RKO (cell line): ENCODE measurements around the gene RCN1.
"Not testable (repeated sequence)": the region's sequence is repeated elsewhere in the genome, so short reads cannot be mapped to it uniquely, and the experiment has no call there.

Experiments used
- DNase-seq: peaks from one replicate; pipeline ENCODE4 v3.0.0-alpha.2; 2016; ENCODE audit warnings: low spot score

Gene RCN1

GRCh38 chr11:32113200-32113919, 22.5 kb downstream of the RCN1 start:
- DNase-seq = no peak

DNA sequence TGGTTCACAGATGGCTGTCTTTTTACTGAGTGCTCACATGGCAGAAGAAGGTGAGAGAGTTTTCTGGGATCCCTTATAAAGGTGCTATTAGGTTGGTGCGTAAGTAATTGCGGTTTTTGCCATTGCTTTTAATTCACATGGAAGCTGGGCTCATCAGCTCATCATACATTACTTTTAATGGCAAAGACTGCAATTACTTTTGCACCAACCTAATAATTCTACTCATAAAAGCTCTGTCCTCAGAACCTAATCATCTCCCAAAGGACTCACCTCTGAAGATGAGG, 23.0 kb downstream of the RCN1 start:
- no peak for DNase-seq

- no peak for DNase-seq
Observed at GRCh38 chr11:32115446-32115845, 24.6 kb downstream of the RCN1 start.

DNA sequence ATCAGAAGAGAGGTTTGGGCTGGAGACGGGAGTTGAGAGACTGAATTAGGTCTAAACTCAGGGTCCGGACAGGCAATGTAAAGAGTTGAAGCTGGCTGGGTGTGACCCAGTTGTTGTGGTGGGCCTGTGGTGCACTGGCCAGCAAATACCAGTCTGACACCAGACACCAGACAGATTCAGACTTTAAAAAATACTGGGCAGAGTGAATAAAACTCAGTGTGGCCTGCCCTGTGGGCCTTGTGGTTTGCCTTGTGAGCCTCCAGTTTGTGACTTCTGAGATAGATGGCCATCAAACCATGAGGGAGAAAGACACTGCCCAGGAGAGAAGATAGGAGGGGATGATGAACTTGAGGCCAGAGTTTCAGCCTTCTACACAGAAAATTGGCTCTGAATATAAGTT, 25.8 kb downstream of the RCN1 start:
- no peak for DNase-seq

- peak; percentile 51 for DNase-seq
Observed at GRCh38 chr11:32118025-32118974, 27.4 kb downstream of the RCN1 start.

DNA sequence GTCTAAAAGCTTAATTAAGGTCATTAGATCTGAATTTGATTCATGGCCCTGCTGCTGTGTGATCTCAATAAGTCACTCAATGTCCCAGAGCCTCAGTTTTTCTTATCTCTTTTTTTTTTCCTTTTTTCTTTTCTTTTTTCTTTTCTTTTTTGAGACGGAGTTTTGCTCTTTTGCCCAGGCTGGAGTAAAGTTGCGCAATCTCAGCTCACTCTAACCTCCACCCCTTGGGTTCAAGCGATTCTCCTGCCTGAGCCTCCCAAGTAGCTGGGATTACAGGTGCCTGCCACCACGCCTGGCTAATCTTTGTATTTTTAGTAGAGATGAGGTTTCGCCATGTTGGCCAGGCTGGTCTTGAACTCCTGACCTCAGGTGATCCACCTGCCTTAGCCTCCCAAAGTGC, 28.3 kb downstream of the RCN1 start:
- not testable (repeated sequence) for DNase-seq

DNA sequence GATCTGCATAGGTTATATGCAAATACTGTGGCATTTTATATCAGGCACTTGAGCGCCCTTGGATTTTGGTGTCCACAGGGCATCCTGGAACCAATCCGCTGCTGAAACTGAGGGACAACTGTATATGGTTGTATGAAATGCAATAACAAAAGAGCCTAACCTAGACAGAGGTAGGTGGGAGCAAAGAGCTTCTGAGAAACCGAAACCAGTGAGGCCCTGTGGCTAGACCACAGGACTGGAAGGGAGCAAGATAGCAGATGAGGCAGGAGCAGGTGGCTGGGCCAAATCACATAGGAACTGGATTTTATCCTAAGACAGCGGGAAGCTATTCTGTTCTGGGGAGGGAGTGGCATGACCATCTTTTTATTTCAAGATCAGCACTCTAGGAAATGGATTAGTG, 30.1 kb downstream of the RCN1 start:
- no peak for DNase-seq

GRCh38 chr11:32122200-32122599, 31.3 kb downstream of the RCN1 start:
- no peak for DNase-seq

DNA sequence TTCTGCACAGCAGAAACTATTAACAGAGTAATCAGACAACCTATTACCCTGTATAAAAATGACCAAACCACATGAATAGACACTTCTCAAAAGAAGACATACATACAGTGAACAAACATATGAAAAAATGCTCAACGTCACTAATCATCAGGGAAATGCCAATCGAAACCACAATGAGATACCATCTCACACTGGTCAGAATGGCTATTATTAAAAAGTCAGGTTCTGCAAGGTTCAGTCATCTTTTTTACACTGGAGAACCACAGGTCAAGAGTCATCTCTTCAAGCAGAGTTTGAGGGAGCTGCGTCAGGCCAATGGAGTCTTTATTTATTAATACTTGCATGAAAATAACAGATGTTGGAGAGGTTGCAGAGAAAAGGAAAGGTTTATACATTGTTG, 40.4 kb downstream of the RCN1 start:
- DNase-seq = no peak

DNA sequence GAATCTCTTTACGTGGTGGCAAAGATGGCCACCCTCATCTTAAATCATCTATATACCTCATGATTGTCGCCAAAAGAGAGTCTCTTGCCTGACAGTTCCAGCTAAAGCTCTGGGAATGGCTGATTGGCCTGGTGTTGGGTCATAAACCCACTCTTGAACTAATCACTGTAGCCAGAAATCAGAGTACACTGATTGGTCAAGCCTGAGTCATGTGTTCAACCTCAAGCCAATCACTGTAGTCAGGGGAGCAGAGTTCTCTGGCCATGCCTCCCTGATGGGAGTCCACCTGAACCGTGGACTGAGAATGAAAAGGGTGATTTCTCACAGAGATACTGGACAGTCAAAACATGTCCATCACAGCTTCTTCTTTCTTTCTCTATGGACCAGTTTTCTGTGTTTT, 45.8 kb downstream of the RCN1 start:
- DNase-seq = peak; percentile 3

DNA sequence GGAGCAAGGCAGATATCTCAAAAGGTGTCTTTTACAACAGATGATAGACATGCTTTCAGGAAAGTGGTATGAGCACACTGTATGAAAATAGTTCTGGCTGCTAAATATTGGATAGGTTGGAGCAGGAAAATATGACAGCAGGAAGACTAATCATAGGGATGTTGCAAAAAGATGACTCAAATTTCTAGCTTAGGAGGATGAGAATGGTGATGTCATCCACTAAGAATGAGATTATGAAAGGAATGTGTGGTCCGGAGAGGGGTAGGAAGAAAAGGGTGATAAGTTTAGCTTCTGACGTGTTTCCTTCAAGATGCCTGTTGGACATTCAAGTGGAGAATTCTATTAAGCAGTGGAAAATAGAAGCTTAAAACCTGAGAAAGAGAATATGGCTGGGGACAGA, 46.4 kb downstream of the RCN1 start:
- peak; percentile 88 for DNase-seq

DNA sequence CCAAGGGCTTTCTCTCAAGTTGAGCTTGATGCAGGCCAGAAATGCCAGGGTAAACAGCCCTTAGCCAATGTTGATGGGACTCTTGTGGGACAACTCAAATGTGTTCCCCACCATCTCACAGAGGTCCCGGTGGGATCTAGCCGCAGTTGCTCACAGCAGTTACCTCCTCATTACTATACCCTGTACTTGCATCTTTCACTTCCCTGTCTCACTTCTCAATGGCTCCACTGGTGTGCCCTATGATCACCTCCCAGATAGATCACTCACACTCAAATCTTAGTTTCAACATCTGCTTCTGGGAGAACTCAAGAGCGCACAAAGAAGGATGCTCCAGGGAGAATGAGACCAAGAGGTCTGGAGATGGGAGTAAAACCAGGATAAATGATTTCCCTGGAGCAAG, 47.0 kb downstream of the RCN1 start:
- DNase-seq = no peak

DNA sequence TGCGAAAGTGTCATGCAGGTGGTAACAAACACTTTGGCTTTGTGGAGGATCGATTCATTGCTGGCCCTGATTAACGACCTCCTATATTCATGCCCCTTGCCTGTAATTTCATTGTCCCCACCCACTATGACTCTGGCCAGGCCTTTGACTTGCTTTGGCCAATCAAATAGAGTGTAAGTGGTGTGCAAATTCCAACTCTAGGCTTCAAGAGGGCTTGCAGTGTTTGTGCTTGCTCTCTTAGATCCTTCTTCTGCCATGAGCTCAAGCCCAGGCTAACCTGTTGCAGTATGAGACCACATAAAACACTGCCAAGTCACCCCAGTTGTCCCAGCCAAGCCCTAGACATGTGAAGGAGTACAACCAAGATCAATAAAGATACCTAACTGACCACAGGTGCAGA, 48.0 kb downstream of the RCN1 start:
- no peak for DNase-seq

DNA sequence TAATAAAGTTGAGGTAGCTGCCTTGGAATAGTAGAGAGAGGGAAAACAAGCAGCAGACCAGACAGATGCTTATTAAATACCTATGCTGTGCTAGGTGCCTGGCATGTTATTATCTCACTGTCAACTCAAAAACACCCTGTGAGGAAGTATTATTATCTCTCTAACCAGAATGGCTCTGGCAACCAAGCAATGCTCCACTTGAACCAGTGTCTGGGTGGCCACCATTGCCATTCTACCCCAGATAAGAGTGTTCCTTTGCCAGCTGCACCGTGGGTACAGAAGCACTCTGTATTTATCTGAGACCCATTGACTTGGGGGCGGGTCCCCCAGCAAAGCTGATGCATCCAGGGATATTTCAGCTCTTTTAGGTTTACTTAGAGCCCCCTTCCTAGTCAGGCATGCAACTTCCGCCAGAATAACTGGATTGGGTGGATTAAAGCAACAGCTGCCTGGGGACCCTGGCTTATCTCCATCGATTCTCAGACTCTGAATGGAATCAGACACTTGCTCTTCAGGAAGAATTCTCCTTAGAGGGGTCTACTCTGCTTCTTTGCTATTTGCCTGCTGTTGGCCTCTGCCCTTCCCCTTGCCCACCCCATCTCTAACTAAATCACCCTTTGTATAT, 49.1 kb downstream of the RCN1 start:
- DNase-seq = no peak

- DNase-seq = no peak
Observed at GRCh38 chr11:32141745-32142546, 51.1 kb downstream of the RCN1 start.

DNA sequence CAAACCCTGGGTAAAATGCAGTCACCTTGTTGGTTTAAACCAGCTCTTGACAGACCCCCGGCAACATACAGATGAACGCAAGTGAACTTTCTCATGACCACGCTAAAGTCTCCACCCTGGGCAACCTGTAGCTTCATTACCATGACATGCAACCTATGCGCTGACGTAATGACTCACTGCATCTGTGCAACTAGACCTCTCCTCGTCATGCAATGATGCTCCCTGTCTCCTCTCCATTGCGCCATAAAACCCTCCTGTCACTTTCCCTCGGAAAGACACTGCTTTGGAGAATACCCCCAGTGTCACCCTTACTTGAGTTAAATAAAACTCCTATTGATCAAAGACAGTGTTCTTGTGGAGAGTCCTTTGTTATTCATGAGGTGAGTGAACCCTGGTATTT, 52.5 kb downstream of the RCN1 start:
- no peak for DNase-seq

DNA sequence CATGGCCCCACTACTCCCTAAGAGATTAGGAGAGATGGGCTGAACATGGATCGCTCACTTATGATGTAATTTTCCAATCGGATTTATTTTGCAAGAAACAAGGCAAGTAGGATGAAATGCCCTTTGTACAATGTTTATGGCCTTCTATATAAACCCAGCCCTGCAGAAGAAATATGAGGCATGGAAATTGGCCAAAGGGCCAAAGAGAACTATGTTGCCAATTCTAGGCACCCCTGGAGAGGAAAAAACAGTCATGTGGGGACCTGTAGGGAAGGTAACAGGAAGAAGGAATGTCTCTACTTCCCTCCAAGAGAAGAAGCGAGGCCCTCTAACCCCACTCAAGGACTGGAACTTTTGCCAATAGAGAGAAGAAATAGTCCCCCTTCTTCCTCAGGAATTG, 54.4 kb downstream of the RCN1 start:
- DNase-seq = no peak

GRCh38 chr11:32148895-32149294, 58.0 kb downstream of the RCN1 start:
- DNase-seq = no peak

DNA sequence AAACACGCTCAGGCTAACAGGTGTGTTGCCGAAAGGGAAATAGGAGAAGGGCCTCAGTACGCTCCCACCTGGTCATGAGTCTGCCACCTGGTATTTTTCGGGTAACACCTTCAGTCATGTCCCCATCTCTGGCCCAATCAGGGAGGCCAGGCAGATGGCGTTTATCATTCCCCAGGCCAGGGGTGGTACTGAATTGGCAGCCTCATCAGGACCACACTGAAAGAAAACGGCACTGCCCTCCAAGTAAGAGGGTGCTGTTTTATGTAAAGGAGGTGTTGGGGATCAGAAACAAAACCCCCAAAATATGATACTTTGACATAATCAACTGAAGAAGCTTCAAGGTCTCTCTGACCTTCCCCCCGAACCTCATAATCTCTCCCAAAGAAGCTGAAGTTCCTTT, 58.9 kb downstream of the RCN1 start:
- no peak for DNase-seq

DNA sequence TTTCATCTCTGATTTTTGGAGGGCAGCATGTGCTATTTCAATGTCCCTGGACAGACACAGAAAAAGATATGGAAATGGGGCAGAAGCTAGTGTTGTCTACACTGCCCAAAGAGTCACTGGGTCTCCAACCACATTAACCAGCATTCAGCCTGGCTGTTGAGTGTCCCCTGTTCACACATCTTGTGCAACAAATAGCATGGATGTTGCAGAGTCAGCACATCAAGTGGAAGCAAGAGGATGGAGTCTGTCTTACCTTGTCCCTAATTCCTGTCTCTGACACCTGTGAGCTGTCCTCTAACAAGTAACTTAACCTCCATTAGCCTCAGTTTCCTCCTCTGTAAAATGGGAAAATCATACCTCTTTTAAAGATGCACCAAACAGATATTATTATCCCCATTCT, 60.2 kb downstream of the RCN1 start:
- no peak for DNase-seq

DNA sequence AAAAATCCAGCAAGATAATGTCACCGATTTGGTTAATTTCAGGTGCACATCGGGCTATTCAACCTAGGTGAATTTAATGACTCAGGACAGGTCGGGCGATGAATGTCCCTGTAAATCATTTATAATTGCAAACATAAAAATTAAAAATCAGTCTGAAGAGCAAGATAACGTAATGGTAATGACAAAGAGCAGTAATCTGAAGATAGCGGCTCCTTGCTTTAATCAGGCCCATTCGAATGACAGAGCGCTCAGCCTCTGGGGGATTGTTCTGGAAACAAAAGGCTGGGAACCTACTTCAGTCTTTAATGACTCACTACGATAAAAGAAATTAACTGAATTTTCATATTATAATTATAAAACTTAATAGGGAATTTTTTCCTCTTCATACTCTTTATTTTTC, 61.3 kb downstream of the RCN1 start:
- no peak for DNase-seq

GRCh38 chr11:32152821-32153220, 61.9 kb downstream of the RCN1 start:
- no peak for DNase-seq
